K562 (cell line): Measurements from ENCODE around the gene SF3B4. TPM values are rescaled to one million over a fixed set of nuclear protein-coding genes. Genes with fewer than 3 reads are reported as not detected.

Source experiments
- DEAF1 ChIP-seq: fragments of 450-650 bp; formaldehyde crosslinking; IDR thresholded peaks from 2 replicates; pipeline ENCODE4 v1.4.0; 2020; ENCODE audit warnings: mild to moderate bottlenecking, moderate library complexity
- FOS ChIP-seq: IDR thresholded peaks from 3 replicates; pipeline ENCODE4 v1.6.1; 2011; ENCODE audit not compliant: insufficient read length; ENCODE audit errors: extremely low read depth
- FOXM1 ChIP-seq, 2 experiments: fragments of 450-650 bp in 1 of 2; sonication (generic) in 1 of 2; formaldehyde crosslinking in 1 of 2; IDR thresholded peaks; 2 replicates each; pipeline versions ENCODE4 v1.6.1 to v1.9.0; 2017 to 2022; ENCODE audit warnings: low read depth in 2 of 2, mild to moderate bottlenecking in 2 of 2, missing genetic modification reagents in 1 of 2, moderate library complexity in 1 of 2
- MAFF ChIP-seq: IDR thresholded peaks from 2 replicates; pipeline ENCODE4 v1.6.1; 2012; ENCODE audit warnings: low read length, improper control_type of control experiment
- MYNN ChIP-seq, 2 experiments: sonication (generic); formaldehyde crosslinking in 1 of 2; IDR thresholded peaks; 2 replicates each; pipeline versions ENCODE4 v1.5.0 to v1.6.1; 2016 to 2020; ENCODE audit warnings: antibody characterized with exemption in 1 of 2, missing genetic modification reagents in 1 of 2
- NFATC3 ChIP-seq: fragments of 450-650 bp; IDR thresholded peaks from 2 replicates; pipeline ENCODE4 v1.6.1; 2017; ENCODE audit warnings: mild to moderate bottlenecking
- RBM14 ChIP-seq: fragments of 200-400 bp; formaldehyde crosslinking; IDR thresholded peaks from 2 replicates; pipeline ENCODE4 v1.6.1; 2018; ENCODE audit warnings: low read depth, mild to moderate bottlenecking, low read length, moderate library complexity, borderline replicate concordance; ENCODE audit not compliant: insufficient read depth
- RCOR1 ChIP-seq, 2 experiments: IDR thresholded peaks; 2 replicates each; pipeline ENCODE4 v1.6.1; 2012; ENCODE audit warnings: low read depth in 2 of 2, low read length in 2 of 2, borderline replicate concordance in 1 of 2, improper control_type of control experiment in 1 of 2
- RHOXF2B ChIP-seq: fragments of 250-450 bp; sonication (Bioruptor Pico); conservative IDR thresholded peaks from 2 replicates; pipeline ENCODE4 v1.5.1; 2021
- SIN3B ChIP-seq: fragments of 450-650 bp; IDR thresholded peaks from 2 replicates; pipeline ENCODE4 v1.6.1; 2017; ENCODE audit warnings: low read depth, mild to moderate bottlenecking, moderate library complexity
- SMAD1 ChIP-seq: fragments of 150-350 bp; IDR thresholded peaks from 2 replicates; pipeline ENCODE4 v1.6.1; 2014; ENCODE audit warnings: low read length, low read depth; ENCODE audit not compliant: partially characterized antibody
- SRF ChIP-seq, 2 experiments: fragments of 250-450, 450-650 bp in 1 of 2; sonication (Bioruptor Pico) in 1 of 2; sonication (generic) in 1 of 2; formaldehyde crosslinking; IDR thresholded peaks; 2 replicates each; pipeline versions ENCODE4 v1.5.0 to v1.5.1; 2020 to 2022; ENCODE audit warnings: mild to moderate bottlenecking in 1 of 2, missing genetic modification reagents in 1 of 2
- SRSF1 ChIP-seq: fragments of 200-400 bp; formaldehyde crosslinking; IDR thresholded peaks from 2 replicates; pipeline ENCODE4 v1.6.1; 2017; ENCODE audit warnings: mild to moderate bottlenecking, low read depth, low read length, moderate library complexity
- UBTF ChIP-seq, 2 experiments: IDR thresholded peaks; 2 replicates each; pipeline ENCODE4 v1.6.1; 2012; ENCODE audit warnings: improper control_type of control experiment in 2 of 2, low read depth in 2 of 2, low read length in 2 of 2, borderline replicate concordance in 1 of 2
- ZNF384 ChIP-seq: IDR thresholded peaks from 2 replicates; pipeline ENCODE4 v1.6.1; 2012; ENCODE audit warnings: low read depth, low read length, improper control_type of control experiment
- ZNF408 ChIP-seq: fragments of 250-450 bp; sonication (Bioruptor Pico); IDR thresholded peaks from 2 replicates; pipeline ENCODE4 v1.4.0; 2020; ENCODE audit warnings: low read depth, mild to moderate bottlenecking, moderate library complexity
- ZNF609 ChIP-seq: sonication (generic); formaldehyde crosslinking; IDR thresholded peaks from 2 replicates; pipeline ENCODE4 v1.8.1; 2023; ENCODE audit warnings: missing genetic modification reagents, mild to moderate bottlenecking, borderline replicate concordance
- ZNF77 ChIP-seq: fragments of 250-450 bp; sonication (Bioruptor Pico); IDR thresholded peaks from 2 replicates; pipeline ENCODE4 v1.5.0; 2020
- polyA plus RNA-seq, 8 experiments: library from polyadenylated mRNA; depleted of rRNA in 4 of 8; stranded (reverse) in 5 of 8; unstranded in 3 of 8; fragments of >200 nt; fragmentation: Nextera tagmentation in 2 of 8; fragmentation: Illumina TruSeq in 1 of 8; extraction: Ambion mirVana in 2 of 8; extraction: Trizol in 1 of 8; gene quantifications; 2 replicates each; pipeline versions ENCODE4 v1.2.1 to v1.2.3, GENCODE V29; 2011 to 2014; ENCODE audit warnings: inconsistent platforms in 1 of 8, missing spikeins in 1 of 8
- total RNA-seq, 7 experiments: library from RNA; depleted of rRNA in 6 of 7; stranded (reverse); fragments of >200 nt in 6 of 7; fragmentation: Illumina TruSeq in 2 of 7; extraction: Trizol in 2 of 7; gene quantifications; 2 replicates each; pipeline versions ENCODE4 v1.2.1 to v1.2.3, GENCODE V29; 2011 to 2021; ENCODE audit warnings: low replicate concordance in 1 of 7

Gene SF3B4
- total and polyA plus RNA-seq, 9 of the 15 experiments (the other 6 are each of a cell fraction or from before 2014, with no cell fraction given): 3.0 to 88.0 (median 26.1) TPM

GRCh38 chr1:149887456-149888246 lies 40.0 kb downstream of the SF3B4 start (continued):
- TF ChIP-seq UBTF (IDR thresholded peaks at IDR 0.05; ENCODE audit: borderline replicate concordance in 1 of 2, low read depth in 2 of 2, low read length in 2 of 2) (no peak), SRF (CRISPR knock-in tag; IDR thresholded peaks at IDR 0.05) (no peak; a peak in 1 of 4 replicates), RCOR1 (IDR thresholded peaks at IDR 0.05; ENCODE audit: borderline replicate concordance in 1 of 2, low read depth in 2 of 2, low read length in 2 of 2) (peak in 1 of 2 experiments; percentile 53; a peak in 1 of 4 replicates), NFATC3 (no peak), RBM14 (peak; percentile 99; the same call in 1 of the 2 replicates), SMAD1 (peak; percentile 79), SIN3B (no peak), ZNF609 (CRISPR knock-in tag) (no peak; the same call in 1 of the 2 replicates), ZNF384 (no peak), FOS (peak; percentile 85), FOXM1 (IDR thresholded peaks at IDR 0.05; ENCODE audit: low read depth) (no peak), FOXM1 (CRISPR knock-in tag; IDR thresholded peaks at IDR 0.05; ENCODE audit: low read depth) (0 out of 2 replicates have a peak, but pooled peaks have one; percentile 28), SRSF1 (no peak; the same call in 1 of the 2 replicates), DEAF1 (CRISPR knock-in tag) (no peak), ZNF408 (CRISPR knock-in tag) (no peak), MYNN (IDR thresholded peaks at IDR 0.05) (no peak), MYNN (CRISPR knock-in tag; IDR thresholded peaks at IDR 0.05) (no peak), ZNF77 (CRISPR knock-in tag) (no peak), MAFF (no peak), RHOXF2B (CRISPR knock-in tag) (no peak)
